WTC11 (cell line): Measurements from ENCODE around the gene PDIA6. TPM values are rescaled to one million over a fixed set of nuclear protein-coding genes. Genes with fewer than 3 reads are reported as not detected.

Experiments
- ATAC-seq: fragments of 200-7000 bp; cut with Tn5 transposase; 2 replicates; pipeline ENCODE4 v1.10.0; 2021; ENCODE audit warnings: mild to moderate bottlenecking, moderate library complexity
- CTCF ChIA-PET: fragments of 300-600 bp; sonication (Branson Sonifier 250); formaldehyde crosslinking; loops from one replicate; lab custom pipeline; 2021; ENCODE audit warnings: antibody characterized with exemption; lab: Charles Lee
- POLR2A ChIA-PET: fragments of 350-600 bp; sonication (Branson Sonifier 250); formaldehyde crosslinking; loops from one replicate; lab custom pipeline; 2021; ENCODE audit warnings: antibody characterized with exemption; lab: Charles Lee
- DNase-seq: peaks from one replicate; pipeline ENCODE4 v3.0.0; 2021; ENCODE audit warnings: low spot score
- H3K27ac Mint-ChIP-seq: 2 replicates; pipeline ENCODE4 v1.8.0; 2021; ENCODE audit warnings: mixed read lengths
- H3K27me3 Mint-ChIP-seq: 2 replicates; pipeline ENCODE4 v1.8.0; 2021; ENCODE audit warnings: low read depth, mild to moderate bottlenecking, moderate library complexity, mixed read lengths
- H3K36me3 Mint-ChIP-seq: 2 replicates; pipeline ENCODE4 v1.8.0; 2021; ENCODE audit warnings: mixed read lengths
- H3K4me1 Mint-ChIP-seq: 2 replicates; pipeline ENCODE4 v1.8.0; 2022; ENCODE audit warnings: mixed read lengths
- H3K4me3 Mint-ChIP-seq: 2 replicates; pipeline ENCODE4 v1.8.0; 2021; ENCODE audit warnings: mild to moderate bottlenecking, moderate library complexity, mixed read lengths
- H3K9me3 Mint-ChIP-seq: 2 replicates; pipeline ENCODE4 v1.8.0; 2021; ENCODE audit warnings: mixed read lengths
- ATF1 ChIP-seq: sonication (generic); formaldehyde crosslinking; IDR thresholded peaks from 2 replicates; pipeline ENCODE4 v1.8.1; 2023; ENCODE audit warnings: mild to moderate bottlenecking, moderate library complexity, missing genetic modification reagents
- CDX4 ChIP-seq: fragments of 250-450 bp; sonication (Bioruptor Pico); IDR thresholded peaks from 2 replicates; pipeline ENCODE4 v1.9.0; 2021; ENCODE audit warnings: moderate library complexity, mild to moderate bottlenecking, inconsistent platforms, borderline replicate concordance
- E2F1 ChIP-seq: sonication (generic); formaldehyde crosslinking; IDR thresholded peaks from 2 replicates; pipeline ENCODE4 v1.8.0; 2022; ENCODE audit warnings: mild to moderate bottlenecking, missing genetic modification reagents
- ELF4 ChIP-seq: sonication (generic); formaldehyde crosslinking; IDR thresholded peaks from 2 replicates; pipeline ENCODE4 v1.8.1; 2022; ENCODE audit warnings: low read depth, mild to moderate bottlenecking, moderate library complexity, missing genetic modification reagents
- EMX1 ChIP-seq: fragments of 250-450 bp; sonication (Bioruptor Pico); IDR thresholded peaks from 2 replicates; pipeline ENCODE4 v1.8.0; 2021; ENCODE audit warnings: mild to moderate bottlenecking
- FOXK1 ChIP-seq: sonication (generic); formaldehyde crosslinking; IDR thresholded peaks from 2 replicates; pipeline ENCODE4 v1.8.0; 2022; ENCODE audit warnings: mild to moderate bottlenecking, moderate library complexity, missing genetic modification reagents
- FOXP1 ChIP-seq: sonication (generic); formaldehyde crosslinking; IDR thresholded peaks from 2 replicates; pipeline ENCODE4 v1.8.0; 2022; ENCODE audit warnings: missing genetic modification reagents, mild to moderate bottlenecking, moderate library complexity, borderline replicate concordance
- SMAD3 ChIP-seq: sonication (generic); formaldehyde crosslinking; IDR thresholded peaks from 2 replicates; pipeline ENCODE4 v1.8.0; 2022; ENCODE audit warnings: missing genetic modification reagents, mild to moderate bottlenecking, borderline replicate concordance
- SMAD4 ChIP-seq: sonication (generic); formaldehyde crosslinking; IDR thresholded peaks from 2 replicates; pipeline ENCODE4 v1.8.0; 2022; ENCODE audit warnings: mild to moderate bottlenecking, missing genetic modification reagents
- TCF7 ChIP-seq: sonication (generic); formaldehyde crosslinking; IDR thresholded peaks from 2 replicates; pipeline ENCODE4 v1.8.0; 2022; ENCODE audit warnings: mild to moderate bottlenecking, low read depth, missing genetic modification reagents, moderate library complexity
- USF1 ChIP-seq: sonication (generic); formaldehyde crosslinking; IDR thresholded peaks from 2 replicates; pipeline ENCODE4 v1.8.0; 2022; ENCODE audit warnings: mild to moderate bottlenecking, missing genetic modification reagents
- ZNF121 ChIP-seq: sonication (generic); formaldehyde crosslinking; IDR thresholded peaks from 2 replicates; pipeline ENCODE4 v1.8.0; 2023; ENCODE audit warnings: missing genetic modification reagents
- ZNF423 ChIP-seq: fragments of 250-450 bp; sonication (Bioruptor Pico); IDR thresholded peaks from 2 replicates; pipeline ENCODE4 v2.1.2; 2022; ENCODE audit warnings: mild to moderate bottlenecking, moderate library complexity
- ZNF512 ChIP-seq: sonication (generic); formaldehyde crosslinking; IDR thresholded peaks from 2 replicates; pipeline ENCODE4 v1.8.1; 2022; ENCODE audit warnings: missing genetic modification reagents, borderline replicate concordance
- ZSCAN18 ChIP-seq: fragments of 250-450 bp; sonication (Bioruptor Pico); IDR thresholded peaks from 2 replicates; pipeline ENCODE4 v2.1.2; 2022; ENCODE audit warnings: mild to moderate bottlenecking, moderate library complexity
- total RNA-seq: library from RNA; stranded (reverse); gene quantifications from 3 replicates; pipeline ENCODE4 v1.2.3, GENCODE V29; 2021
- TF ChIP-seq, protein P1 (sequence below): sonication (generic); formaldehyde crosslinking; IDR thresholded peaks from 2 replicates; pipeline ENCODE4 v1.8.1; 2023; ENCODE audit warnings: mild to moderate bottlenecking, missing genetic modification reagents
- TF ChIP-seq, protein P2 (sequence below): sonication (generic); formaldehyde crosslinking; IDR thresholded peaks from 2 replicates; pipeline ENCODE4 v1.8.1; 2023; ENCODE audit warnings: mild to moderate bottlenecking, missing genetic modification reagents, moderate library complexity
- TF ChIP-seq, protein P3 (sequence below): sonication (generic); formaldehyde crosslinking; IDR thresholded peaks from 2 replicates; pipeline ENCODE4 v1.8.1; 2023; ENCODE audit warnings: mild to moderate bottlenecking, moderate library complexity, missing genetic modification reagents

PDIA6 gene
- total RNA-seq, 1 experiment from 2014 or later, result 331 TPM

GRCh38 chr2:10760794-10761504 is 51.6 kb downstream of the PDIA6 start (continued):
- TF ChIP-seq, protein P1, sequence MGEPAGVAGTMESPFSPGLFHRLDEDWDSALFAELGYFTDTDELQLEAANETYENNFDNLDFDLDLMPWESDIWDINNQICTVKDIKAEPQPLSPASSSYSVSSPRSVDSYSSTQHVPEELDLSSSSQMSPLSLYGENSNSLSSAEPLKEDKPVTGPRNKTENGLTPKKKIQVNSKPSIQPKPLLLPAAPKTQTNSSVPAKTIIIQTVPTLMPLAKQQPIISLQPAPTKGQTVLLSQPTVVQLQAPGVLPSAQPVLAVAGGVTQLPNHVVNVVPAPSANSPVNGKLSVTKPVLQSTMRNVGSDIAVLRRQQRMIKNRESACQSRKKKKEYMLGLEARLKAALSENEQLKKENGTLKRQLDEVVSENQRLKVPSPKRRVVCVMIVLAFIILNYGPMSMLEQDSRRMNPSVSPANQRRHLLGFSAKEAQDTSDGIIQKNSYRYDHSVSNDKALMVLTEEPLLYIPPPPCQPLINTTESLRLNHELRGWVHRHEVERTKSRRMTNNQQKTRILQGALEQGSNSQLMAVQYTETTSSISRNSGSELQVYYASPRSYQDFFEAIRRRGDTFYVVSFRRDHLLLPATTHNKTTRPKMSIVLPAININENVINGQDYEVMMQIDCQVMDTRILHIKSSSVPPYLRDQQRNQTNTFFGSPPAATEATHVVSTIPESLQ, result no peak
- no peak for TF ChIP-seq CDX4 (CRISPR knock-in tag)
- TF ChIP-seq ZNF423 (CRISPR knock-in tag), result no peak
- no peak for TF ChIP-seq ATF1 (CRISPR knock-in tag)
- no peak for TF ChIP-seq SMAD3
- no peak for TF ChIP-seq TCF7 (CRISPR knock-in tag)
- TF ChIP-seq FOXK1 (CRISPR knock-in tag), result no peak
- no peak for TF ChIP-seq SMAD4 (CRISPR knock-in tag)

DNA sequence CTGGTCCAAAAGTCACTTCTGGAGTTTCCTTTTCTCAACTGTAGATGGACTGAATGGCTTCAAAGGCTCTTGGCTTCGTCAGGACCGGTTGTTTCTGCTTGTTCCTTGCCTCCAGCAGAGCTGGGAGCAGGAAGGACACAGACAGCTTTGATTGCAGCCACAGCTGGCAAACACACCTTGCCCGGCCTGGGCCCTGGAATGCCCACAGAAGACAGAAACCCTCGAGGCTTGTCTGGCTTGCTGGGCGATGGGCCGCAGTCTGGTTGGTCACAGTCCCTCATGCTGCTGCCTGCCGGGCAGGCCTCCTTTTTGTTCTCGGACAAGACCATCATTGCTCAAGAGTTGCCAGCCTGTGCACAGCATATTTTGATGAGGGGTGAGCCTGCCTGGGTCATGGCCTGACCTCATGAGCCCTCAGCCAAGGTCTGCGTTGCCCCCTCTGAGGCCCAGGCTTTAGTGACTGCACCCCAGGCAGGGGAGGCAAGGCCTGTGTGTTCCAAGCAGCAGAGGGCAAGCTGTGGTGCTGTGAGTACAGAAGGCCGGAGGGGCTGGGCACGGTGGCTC is 53.4 kb downstream of the PDIA6 start:
- POLR2A ChIA-PET, result interaction anchor here (0.6 kb wide), 1 partner anchor 30 kb away, joined by 3 read pairs; no protein-coding TSS in a partner anchor
- ATAC-seq, result no peak

More for the DNA sequence above, 53.4 kb downstream of the PDIA6 start:
- DNase-seq, result no peak
- H3K27me3 Mint-ChIP-seq, result no peaks in the 10 kb centered on the region; the same call in 1 of the 2 replicates
- H3K9me3 Mint-ChIP-seq, result no peaks in the 10 kb centered on the region
- no peaks in the 10 kb centered on the region for H3K4me1 Mint-ChIP-seq
- CTCF ChIA-PET, result interaction anchor here (0.7 kb wide), 1 partner anchor 710 kb away, joined by 4 read pairs; no protein-coding TSS in a partner anchor
- no peak overlapping the region for H3K27ac Mint-ChIP-seq
- no peaks in the 10 kb centered on the region for H3K36me3 Mint-ChIP-seq
- H3K4me3 Mint-ChIP-seq, result no peak overlapping the region
- no peak for TF ChIP-seq FOXP1 (CRISPR knock-in tag)
- no peak for TF ChIP-seq ZSCAN18
- no peak for TF ChIP-seq E2F1 (CRISPR knock-in tag)
- TF ChIP-seq ZNF121, result no peak
- no peak for TF ChIP-seq EMX1 (CRISPR knock-in tag)
- TF ChIP-seq ELF4 (CRISPR knock-in tag), result no peak
- no peak for TF ChIP-seq USF1
- TF ChIP-seq, protein P2, sequence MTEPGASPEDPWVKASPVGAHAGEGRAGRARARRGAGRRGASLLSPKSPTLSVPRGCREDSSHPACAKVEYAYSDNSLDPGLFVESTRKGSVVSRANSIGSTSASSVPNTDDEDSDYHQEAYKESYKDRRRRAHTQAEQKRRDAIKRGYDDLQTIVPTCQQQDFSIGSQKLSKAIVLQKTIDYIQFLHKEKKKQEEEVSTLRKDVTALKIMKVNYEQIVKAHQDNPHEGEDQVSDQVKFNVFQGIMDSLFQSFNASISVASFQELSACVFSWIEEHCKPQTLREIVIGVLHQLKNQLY, result no peak
- no peak for TF ChIP-seq ZNF512
- TF ChIP-seq, protein P3, sequence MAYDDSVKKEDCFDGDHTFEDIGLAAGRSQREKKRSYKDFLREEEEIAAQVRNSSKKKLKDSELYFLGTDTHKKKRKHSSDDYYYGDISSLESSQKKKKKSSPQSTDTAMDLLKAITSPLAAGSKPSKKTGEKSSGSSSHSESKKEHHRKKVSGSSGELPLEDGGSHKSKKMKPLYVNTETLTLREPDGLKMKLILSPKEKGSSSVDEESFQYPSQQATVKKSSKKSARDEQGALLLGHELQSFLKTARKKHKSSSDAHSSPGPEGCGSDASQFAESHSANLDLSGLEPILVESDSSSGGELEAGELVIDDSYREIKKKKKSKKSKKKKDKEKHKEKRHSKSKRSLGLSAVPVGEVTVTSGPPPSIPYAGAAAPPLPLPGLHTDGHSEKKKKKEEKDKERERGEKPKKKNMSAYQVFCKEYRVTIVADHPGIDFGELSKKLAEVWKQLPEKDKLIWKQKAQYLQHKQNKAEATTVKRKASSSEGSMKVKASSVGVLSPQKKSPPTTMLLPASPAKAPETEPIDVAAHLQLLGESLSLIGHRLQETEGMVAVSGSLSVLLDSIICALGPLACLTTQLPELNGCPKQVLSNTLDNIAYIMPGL, result no peak
- no peak for TF ChIP-seq ATF1 (CRISPR knock-in tag)
